ENCODE data around the gene UTP20.

Gene UTP20

DNA sequence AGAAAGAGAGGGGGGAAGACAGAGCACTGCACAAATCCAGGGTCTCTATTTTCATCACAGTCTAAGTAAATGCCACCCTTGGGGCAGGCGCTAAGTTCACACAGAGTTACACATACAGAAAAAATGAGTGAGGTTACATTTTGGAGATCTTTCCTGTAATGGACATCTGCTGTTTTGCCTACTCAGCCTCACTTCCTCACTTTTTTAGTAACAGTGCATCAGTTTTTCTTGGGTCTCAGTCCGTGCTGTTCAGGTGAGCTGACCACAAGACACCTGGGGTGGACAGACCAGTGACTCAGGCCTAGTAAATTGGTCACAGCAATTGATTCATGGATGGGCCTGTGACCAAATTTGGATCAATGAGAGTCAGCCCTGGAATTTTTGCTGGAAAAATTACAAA lies 36.3 kb upstream of the UTP20 start:
- TF ChIP-seq, protein P1, sequence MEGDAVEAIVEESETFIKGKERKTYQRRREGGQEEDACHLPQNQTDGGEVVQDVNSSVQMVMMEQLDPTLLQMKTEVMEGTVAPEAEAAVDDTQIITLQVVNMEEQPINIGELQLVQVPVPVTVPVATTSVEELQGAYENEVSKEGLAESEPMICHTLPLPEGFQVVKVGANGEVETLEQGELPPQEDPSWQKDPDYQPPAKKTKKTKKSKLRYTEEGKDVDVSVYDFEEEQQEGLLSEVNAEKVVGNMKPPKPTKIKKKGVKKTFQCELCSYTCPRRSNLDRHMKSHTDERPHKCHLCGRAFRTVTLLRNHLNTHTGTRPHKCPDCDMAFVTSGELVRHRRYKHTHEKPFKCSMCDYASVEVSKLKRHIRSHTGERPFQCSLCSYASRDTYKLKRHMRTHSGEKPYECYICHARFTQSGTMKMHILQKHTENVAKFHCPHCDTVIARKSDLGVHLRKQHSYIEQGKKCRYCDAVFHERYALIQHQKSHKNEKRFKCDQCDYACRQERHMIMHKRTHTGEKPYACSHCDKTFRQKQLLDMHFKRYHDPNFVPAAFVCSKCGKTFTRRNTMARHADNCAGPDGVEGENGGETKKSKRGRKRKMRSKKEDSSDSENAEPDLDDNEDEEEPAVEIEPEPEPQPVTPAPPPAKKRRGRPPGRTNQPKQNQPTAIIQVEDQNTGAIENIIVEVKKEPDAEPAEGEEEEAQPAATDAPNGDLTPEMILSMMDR (IDR thresholded peaks at IDR 0.05; ENCODE audit: low read depth, low read length): no peak
- no peak for DNase-seq (ENCODE audit: extremely low read depth, low read depth)

- DNase-seq (ENCODE audit: extremely low read depth, low read depth): no peak
Measured at GRCh38 chr12:101256266-101256665, 23.6 kb upstream of the UTP20 start.

GRCh38 chr12:101257357-101257756 lies 22.5 kb upstream of the UTP20 start:
- DNase-seq (ENCODE audit: extremely low read depth, low read depth): no peak
- TF ChIP-seq, protein P1 (IDR thresholded peaks at IDR 0.05; ENCODE audit: low read depth, low read length): no peak

More at GRCh38 chr12:101256266-101256665, 23.6 kb upstream of the UTP20 start:
- TF ChIP-seq, protein P1 (IDR thresholded peaks at IDR 0.05; ENCODE audit: low read depth, low read length): no peak

GRCh38 chr12:101267111-101267510 lies 12.8 kb upstream of the UTP20 start:
- TF ChIP-seq, protein P1 (IDR thresholded peaks at IDR 0.05; ENCODE audit: low read depth, low read length): no peak

GRCh38 chr12:101276433-101276832 lies 3.5 kb upstream of the UTP20 start:
- TF ChIP-seq, protein P1 (IDR thresholded peaks at IDR 0.05; ENCODE audit: low read depth, low read length): no peak
- no peak for DNase-seq (ENCODE audit: extremely low read depth, low read depth)

More at GRCh38 chr12:101267111-101267510, 12.8 kb upstream of the UTP20 start:
- no peak for DNase-seq (ENCODE audit: extremely low read depth, low read depth)

GRCh38 chr12:101277443-101277842 lies 2.5 kb upstream of the UTP20 start:
- no peak for DNase-seq (ENCODE audit: extremely low read depth, low read depth)
- TF ChIP-seq, protein P1 (IDR thresholded peaks at IDR 0.05; ENCODE audit: low read depth, low read length): no peak

DNA sequence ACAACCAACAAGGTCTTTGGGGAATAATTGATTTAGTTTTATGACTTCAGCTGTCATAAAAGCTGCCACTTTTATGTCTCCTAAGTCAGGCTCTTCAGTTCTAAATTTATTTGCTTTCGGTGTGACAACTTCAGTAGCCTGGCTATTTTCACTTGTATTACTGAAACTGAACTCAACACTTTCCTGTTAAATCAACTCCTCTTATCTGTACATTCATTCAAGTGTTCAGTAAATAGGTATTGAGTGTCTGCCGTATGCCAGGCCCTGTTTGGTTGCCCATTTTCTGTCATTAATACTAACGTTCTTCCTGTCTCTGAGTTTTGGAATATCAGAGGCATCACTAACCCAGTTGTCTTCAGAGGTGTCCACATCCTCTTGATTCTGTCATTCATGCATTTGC lies 7.5 kb downstream of the UTP20 start:
- TF ChIP-seq, protein P1 (IDR thresholded peaks at IDR 0.05; ENCODE audit: low read depth, low read length): no peak

More for the DNA sequence above, 7.5 kb downstream of the UTP20 start:
- no peak for DNase-seq (ENCODE audit: extremely low read depth, low read depth)

All from AG09319 (cell line).